ENCODE results near the gene DIAPH3.

DNA sequence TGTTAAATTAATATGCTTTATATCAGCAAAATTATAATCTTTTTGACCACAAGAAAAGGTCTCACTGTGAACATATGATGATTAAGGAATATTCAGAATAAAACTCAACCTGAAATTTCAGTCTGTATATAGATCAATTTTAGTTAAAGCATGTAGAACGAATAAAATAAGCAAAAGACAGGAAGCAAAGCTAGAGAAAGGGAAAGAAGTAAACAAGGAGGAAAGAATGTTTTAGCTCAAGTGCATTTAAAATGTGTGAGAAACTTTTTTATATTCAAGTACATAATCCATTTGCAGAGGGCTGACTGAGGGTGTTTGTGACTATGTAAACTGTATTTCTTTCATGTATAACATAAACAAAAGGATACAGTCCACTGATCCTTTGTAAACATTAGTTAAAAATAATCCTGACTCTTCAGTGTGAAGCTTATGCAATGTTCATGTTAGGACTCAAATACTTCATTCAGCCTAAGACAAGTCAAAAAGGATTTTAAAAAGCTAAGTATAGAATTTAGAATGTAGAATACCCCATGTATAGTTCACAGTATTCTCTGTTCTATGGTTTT lies 472.1 kb downstream of the DIAPH3 start:
- TF ChIP-seq, protein P1, sequence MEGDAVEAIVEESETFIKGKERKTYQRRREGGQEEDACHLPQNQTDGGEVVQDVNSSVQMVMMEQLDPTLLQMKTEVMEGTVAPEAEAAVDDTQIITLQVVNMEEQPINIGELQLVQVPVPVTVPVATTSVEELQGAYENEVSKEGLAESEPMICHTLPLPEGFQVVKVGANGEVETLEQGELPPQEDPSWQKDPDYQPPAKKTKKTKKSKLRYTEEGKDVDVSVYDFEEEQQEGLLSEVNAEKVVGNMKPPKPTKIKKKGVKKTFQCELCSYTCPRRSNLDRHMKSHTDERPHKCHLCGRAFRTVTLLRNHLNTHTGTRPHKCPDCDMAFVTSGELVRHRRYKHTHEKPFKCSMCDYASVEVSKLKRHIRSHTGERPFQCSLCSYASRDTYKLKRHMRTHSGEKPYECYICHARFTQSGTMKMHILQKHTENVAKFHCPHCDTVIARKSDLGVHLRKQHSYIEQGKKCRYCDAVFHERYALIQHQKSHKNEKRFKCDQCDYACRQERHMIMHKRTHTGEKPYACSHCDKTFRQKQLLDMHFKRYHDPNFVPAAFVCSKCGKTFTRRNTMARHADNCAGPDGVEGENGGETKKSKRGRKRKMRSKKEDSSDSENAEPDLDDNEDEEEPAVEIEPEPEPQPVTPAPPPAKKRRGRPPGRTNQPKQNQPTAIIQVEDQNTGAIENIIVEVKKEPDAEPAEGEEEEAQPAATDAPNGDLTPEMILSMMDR (IDR thresholded peaks at IDR 0.05): no peak
- no peak for TF ChIP-seq POLR2A (IDR thresholded peaks at IDR 0.05)

Measured in prostate gland (tissue), 2 donors.